ENCODE measurements around the gene ASTN2.

Gene ASTN2, protein sequence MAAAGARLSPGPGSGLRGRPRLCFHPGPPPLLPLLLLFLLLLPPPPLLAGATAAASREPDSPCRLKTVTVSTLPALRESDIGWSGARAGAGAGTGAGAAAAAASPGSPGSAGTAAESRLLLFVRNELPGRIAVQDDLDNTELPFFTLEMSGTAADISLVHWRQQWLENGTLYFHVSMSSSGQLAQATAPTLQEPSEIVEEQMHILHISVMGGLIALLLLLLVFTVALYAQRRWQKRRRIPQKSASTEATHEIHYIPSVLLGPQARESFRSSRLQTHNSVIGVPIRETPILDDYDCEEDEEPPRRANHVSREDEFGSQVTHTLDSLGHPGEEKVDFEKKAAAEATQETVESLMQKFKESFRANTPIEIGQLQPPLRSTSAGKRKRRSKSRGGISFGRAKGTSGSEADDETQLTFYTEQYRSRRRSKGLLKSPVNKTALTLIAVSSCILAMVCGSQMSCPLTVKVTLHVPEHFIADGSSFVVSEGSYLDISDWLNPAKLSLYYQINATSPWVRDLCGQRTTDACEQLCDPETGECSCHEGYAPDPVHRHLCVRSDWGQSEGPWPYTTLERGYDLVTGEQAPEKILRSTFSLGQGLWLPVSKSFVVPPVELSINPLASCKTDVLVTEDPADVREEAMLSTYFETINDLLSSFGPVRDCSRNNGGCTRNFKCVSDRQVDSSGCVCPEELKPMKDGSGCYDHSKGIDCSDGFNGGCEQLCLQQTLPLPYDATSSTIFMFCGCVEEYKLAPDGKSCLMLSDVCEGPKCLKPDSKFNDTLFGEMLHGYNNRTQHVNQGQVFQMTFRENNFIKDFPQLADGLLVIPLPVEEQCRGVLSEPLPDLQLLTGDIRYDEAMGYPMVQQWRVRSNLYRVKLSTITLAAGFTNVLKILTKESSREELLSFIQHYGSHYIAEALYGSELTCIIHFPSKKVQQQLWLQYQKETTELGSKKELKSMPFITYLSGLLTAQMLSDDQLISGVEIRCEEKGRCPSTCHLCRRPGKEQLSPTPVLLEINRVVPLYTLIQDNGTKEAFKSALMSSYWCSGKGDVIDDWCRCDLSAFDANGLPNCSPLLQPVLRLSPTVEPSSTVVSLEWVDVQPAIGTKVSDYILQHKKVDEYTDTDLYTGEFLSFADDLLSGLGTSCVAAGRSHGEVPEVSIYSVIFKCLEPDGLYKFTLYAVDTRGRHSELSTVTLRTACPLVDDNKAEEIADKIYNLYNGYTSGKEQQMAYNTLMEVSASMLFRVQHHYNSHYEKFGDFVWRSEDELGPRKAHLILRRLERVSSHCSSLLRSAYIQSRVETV (N-terminal part only)

DNA sequence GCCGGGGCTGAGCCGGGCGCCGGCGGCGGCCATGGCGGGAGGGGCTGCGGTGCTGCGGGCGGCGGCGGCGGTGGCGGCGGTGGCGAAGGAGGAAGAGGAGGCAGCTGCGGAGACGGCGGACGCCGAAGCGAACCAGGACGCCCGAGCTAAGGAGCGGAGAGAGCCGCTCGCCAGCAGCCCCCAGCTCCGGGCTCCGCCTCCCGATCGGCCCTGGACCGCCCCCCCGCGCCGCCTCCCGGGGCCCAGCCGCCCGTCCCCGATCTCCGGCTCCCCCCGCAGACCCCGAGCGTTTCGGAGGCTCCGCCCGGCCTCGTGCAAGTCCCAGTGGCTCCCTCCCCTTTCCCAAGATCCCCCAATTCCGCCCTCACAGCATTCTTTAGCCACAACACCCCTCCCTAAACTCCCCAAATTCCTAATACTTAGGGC is at the start of gene ASTN2:
Gene ASTN2, minus strand, starts transcription at position 152 of the 426 bp plus-strand sequence. Its CDS starts 119 bp downstream, at position 33.
- DNase-seq (ENCODE audit: low spot score) = peak; percentile 21

DNA sequence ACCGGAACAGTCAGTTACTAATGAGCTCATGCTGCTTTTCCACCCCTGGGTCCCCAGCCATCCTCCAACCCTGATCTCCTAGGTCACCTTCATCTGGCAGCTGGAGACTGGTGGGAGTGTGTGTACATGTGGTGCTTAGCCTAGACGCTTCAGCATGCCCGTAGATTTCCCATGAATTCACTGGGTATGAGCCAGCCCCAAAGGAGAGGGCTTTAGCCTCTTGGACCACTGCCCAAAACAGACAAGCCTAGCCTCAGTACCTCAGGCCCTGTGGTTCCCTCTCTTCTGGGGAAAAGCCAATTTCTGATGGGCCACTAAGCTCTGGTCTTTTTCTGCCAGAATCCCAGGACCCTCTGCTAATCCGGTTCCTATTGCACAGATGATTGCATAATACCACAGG is 48.0 kb upstream of the ASTN2 start:
- no peak for DNase-seq (ENCODE audit: low spot score)

DNA sequence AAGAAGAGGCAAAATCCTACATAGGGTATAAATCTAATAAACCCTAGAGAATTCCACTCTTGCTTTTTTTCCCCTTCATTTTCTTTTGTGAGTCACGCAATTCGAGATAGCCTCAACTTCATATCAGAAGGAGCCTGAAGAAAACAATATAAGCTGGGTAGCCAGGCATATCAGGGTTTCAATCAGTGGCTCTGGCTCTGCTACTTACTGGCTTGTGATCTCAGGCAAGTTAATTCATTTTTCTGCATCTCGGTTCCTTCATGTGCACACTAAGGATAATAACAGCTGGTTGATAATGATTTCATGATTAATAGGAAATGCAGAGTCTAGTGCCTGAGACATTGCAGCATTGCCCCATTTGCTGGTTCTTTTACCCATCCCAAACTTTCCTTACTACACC is 46.5 kb upstream of the ASTN2 start:
- no peak for DNase-seq (ENCODE audit: low spot score)

DNA sequence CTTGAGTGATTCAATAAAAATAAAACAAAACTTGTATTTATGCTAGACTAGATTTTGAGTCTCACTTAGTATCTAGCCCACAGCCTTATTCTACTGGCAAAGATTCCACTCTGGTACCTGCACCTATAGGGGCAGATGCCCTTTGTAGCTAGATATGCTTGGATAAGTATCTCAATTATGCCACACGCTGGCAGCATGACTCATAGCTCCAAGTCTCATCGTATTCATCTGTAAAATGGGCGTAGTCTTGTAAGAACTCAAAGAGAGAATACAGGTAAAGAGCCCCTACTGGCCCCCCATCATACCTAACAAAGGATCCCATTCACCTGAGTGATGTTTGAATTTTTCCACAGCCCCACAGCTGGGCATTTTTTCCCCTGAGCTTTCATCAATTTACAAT is 45.9 kb upstream of the ASTN2 start:
- DNase-seq (ENCODE audit: low spot score) = no peak

DNA sequence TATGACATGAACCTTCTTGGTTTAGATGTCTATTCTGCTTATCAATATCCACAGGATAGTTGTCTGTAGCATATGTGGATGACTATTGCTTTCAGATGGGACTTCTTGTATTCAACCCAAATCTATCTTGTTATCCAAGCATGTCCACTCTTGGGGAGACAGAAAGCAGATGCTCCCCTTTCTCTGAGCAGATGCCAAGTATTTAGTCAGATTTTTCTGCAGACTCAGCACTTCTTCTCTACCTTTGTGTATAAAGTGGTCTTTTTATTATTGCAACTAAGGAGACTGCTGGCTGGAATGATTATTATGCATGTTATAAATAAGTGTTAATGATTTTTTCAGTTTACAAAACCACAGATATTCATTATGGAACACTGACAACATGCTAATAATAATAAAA is 45.1 kb upstream of the ASTN2 start:
- no peak for DNase-seq (ENCODE audit: low spot score)

DNA sequence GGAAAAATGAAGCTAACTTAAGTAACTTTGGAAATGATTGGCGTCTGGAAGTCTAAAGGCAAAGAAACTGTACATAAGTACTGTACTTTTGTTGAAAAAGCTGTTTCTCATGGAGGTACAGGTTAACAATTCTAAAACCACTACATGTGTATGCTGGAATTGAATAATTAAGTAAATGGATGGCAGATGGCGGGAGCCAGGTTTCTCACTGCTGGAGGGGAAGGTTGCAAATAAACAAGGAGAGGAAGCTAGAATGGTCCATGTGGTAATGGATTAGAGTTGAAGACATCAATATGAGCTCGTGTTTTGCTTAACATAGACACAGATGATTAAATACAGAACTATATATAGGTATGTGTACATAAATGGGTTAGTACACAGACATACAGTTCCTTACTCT is 43.2 kb upstream of the ASTN2 start:
- DNase-seq (ENCODE audit: low spot score) = no peak

DNA sequence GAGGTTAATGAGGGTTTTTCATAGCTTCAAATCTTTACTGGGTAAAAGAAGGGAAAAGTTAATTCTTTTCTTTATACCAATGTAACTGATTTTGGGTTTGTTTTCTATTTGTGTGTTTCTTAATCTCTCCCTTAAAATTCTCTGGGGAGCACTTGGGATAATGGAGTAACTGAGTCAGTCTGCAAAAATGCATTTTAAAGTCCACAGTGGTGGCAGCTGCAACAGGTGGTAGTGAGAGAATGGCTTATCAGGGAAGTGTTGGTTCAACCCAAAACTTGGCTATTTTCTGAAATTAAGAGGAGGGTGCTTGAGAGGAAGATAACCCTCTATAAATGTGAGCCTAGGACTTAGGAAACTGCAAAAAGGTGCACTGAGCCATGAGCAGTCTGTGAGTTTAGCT is 39.9 kb upstream of the ASTN2 start:
- DNase-seq (ENCODE audit: low spot score) = no peak

DNA sequence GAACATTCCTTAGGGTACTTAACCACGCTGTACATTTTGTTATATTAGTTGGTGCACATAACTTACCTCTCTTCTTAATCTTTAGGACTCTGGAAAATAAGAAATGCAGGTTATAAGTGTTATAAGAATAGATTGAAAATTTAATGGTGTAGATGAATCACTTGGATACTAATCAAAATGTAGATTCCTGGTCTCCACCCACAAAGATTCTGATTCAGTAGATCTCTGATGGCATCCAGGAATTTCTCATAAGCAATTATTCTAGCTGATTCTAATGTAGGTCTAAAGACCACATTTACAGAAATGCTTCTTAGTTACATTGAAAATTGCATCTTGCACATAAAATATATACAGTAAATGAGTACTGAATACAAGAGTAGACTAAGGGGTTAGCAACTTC is 38.9 kb upstream of the ASTN2 start:
- DNase-seq (ENCODE audit: low spot score) = no peak

DNA sequence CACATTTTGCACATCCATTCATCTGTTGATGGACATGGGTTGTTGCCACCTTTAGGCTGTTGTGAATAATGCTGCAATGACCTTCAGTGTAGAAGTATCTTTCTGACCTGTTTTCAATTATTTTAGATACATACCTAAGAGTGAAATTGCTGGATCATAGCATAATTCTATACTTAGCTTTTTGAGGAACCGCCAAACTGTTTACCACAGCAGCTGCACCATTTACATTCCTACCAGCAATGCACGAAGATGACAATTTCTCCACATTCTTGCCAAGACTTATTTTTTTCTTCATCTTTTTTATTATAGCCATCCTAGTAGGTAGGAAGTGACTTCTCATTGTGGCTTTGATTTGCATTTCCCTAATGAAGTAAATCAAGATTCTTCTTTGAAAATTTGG is 36.5 kb upstream of the ASTN2 start:
- no peak for DNase-seq (ENCODE audit: low spot score)

DNA sequence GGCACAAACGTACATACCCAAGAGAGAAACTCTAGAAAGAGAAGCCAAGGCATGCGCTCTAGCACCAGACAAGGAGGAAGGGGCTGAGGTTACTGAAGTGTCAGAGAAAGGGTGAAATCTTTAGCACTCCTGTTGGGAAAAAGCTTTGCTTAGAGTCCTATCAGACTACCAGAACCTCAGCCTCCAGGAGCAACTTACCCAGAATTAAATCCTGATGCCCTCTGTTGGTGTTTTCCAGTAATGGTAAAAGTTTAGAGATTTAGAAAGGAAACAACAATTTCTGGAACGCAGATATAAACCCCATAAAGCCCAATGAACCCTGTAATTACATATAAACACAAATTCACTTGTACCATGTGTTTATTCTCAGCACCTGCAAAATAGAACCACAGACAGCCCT is 33.2 kb upstream of the ASTN2 start:
- no peak for DNase-seq (ENCODE audit: low spot score)

DNA sequence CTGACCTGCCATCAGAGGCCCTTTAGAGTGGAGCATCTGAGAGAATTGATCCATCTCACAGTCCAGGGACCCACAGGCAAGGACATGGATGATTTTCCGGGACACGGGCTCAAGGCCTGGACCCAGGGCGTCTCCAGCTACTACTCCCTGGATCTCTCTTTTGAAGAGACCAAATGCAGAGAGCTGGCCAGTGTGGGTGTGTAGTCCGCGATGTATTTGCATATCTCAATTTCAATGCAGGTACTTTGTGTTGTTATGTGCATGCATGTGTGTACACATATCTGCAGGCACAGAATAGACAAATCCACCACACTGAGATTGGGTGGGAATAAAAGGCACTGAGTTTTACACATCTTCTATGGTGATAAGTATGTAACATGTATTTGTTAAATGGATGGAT is 30.8 kb upstream of the ASTN2 start:
- DNase-seq (ENCODE audit: low spot score) = no peak

DNA sequence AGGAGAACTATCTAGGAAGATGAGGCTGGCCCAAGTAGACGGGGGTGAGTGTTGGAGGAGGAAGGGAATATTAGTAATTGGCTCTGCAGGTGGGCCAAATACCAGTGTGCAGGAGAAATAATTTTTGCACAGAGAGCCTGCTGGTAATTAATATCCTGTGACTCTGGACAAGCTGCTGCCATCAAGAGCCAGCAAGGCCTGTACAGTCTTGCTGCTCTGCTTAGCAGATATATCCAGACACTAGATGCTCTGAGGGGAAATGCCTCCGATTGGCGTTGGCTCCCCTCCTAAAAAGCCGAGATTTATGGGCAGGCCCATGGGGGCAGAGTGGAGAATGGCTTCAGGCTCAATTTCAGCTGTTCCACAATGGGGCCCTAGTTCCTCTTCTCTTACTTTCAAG is 29.6 kb upstream of the ASTN2 start:
- DNase-seq (ENCODE audit: low spot score) = no peak

DNA sequence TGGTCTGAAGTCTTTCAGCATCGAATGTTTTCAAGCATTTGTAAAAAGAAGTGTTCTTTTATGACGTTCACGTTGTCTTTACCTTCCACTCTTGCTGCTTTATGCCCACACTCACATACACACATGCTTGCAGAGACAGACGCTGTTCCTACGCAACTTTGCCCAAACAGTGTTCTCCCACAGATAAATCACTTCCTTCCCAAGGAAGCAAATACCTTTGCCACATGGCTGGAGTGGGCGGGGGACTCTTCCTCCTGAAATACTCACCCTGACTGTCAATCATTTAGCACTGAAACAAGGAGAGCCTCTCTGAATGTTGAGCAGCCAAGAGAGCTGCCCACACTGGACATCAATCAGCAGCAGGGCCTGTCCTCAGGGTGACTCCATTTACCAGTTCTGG is 22.4 kb upstream of the ASTN2 start:
- DNase-seq (ENCODE audit: low spot score) = no peak

DNA sequence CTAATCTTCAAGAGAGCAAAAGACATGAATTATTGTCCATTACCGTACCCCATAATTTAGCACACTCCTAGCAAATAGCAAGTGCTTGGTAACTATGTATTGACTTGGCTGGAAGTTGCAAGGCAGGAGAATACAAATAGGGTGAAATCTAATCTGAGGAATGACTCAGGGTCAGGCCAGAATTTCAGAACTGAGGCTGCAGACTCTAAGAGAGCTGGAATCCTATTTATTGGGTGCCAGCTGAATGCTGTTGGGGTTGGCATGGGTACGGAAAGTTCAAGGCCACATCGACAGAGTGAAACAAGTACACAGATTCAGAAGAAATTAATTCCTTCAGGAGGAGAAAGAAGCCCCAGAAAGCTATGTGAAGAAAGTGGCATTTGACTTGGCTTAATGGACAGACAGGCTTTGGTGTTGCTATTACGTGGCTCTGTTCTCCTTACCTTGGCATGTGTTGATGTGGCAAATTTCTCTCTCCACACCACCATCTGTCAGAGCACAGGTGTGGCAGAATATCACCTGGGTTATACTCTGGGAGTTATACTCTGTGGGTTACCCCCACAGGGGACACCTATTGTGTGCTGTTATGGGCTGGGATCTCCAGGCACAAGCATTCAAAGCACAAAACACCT is 20.9 kb upstream of the ASTN2 start:
- DNase-seq (ENCODE audit: low spot score) = no peak

DNA sequence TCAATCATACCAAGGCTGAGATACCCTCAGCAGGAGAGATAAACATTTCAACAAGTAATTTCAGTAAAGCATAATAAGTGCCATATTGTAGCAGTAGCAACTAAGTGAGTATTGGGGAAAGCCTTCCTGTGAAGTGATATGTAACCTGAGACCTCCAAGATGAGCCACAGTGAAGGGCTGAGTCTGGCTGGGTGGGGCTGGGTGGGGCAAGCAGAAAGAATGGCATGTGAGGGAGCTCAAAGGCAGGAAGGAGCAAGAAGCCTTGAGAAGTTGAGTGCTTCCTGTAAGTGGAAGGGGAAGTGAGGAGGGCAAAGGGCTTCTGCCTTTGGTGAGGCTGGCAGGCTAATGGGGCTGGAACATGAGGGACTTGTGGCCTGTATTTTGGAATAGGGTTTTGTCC is 19.7 kb upstream of the ASTN2 start:
- DNase-seq (ENCODE audit: low spot score) = no peak

DNA sequence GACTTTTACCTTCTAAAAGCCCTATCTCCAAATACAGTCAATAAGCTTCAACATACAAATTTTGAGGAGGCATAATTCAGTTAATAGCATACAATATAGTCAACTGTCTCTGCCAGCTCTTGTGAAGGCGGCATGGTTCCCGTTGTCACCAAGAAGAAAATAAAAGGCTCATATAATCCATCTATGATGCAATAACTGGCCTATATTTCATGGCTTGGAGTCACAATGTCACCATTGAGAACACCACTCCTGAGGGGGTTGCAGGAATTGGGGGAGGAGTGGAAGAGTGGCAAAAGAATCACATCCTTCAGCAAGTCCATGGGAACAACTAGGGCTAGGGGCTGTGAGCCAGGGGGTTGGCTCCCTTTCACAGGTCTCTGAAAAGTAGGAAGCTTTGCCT is 16.0 kb upstream of the ASTN2 start:
- no peak for DNase-seq (ENCODE audit: low spot score)

DNA sequence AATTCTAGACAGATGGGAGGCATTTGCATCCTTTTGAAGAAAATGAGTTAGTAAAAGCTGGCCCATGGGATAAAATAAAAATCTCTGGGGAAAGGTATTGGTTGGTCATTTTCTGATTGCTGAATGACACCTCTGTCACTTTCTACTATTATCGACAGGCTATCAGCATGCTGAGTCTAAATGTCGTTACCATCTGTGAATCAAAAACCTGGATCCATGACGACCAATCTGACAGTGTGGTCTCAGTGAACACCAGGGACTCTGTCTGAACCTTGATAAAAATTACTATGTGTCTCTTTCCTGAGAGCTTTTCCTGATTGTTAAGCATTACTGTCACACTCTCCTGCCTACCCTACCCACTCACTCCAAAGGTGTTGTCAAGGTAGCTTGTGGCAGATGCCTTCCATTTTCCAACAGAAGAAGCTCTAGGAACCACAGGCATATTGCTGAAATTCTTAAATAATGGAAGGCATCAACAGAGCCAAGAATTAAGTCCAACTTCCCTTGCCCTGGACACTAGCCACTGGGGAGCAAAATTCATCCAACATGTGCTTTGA is 12.6 kb upstream of the ASTN2 start:
- no peak for DNase-seq (ENCODE audit: low spot score)

DNA sequence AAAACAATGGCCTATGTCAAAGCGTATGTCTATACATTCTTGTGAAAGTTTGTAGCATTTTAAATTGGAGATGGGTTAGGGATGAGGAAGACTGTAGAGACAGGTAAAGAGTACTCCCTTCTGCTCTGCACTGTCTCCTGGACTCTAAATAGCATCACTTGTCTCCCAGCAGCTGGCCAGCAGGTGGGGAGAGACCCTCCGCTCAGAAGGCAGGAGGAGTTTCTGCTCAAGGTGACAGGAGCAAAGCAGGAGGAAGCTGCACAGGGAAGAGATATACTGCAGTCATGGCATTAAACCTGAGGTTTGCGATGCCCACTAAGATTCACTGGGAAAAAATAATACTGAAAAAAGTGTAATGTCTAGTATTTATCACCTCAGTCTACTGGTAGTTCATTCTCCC is 10.7 kb upstream of the ASTN2 start:
- no peak for DNase-seq (ENCODE audit: low spot score)

DNA sequence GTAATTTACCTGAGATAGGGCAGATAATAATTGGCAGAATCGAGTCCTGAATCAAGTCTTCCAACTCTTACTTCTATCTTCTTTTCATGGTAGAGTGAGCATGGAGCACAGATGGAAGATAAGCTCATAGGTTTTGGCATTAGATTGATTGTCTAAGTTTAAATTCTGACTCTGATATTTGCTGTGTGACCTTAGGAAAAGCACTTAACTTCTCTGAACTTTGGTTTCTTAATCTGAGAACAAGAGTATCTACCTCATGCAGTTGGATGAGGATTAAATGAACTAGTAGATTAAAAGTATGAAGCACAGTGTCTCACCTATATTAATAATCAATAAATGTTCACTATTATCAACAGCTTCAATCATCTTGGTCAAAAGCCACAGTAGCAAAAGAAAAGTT is 9.4 kb upstream of the ASTN2 start:
- DNase-seq (ENCODE audit: low spot score) = no peak

DNA sequence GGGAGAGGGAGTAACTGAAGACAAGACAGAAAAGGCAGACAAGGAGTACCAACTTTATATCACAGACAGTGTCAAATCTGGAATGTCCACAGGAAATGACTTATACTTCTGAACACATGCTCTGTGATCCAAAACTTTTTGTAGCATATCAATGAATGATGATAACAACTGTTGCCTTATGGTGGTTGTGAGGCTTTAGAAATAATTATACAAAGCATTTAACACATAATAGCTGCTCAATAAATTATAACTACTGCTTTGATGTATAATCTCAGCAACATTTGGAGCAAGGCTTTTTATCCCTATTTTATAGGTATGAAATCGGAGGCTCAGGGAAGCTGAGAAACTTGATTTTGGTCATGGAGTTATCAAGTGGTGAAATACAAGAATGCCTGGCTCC is 3.3 kb upstream of the ASTN2 start:
- no peak for DNase-seq (ENCODE audit: low spot score)

DNA sequence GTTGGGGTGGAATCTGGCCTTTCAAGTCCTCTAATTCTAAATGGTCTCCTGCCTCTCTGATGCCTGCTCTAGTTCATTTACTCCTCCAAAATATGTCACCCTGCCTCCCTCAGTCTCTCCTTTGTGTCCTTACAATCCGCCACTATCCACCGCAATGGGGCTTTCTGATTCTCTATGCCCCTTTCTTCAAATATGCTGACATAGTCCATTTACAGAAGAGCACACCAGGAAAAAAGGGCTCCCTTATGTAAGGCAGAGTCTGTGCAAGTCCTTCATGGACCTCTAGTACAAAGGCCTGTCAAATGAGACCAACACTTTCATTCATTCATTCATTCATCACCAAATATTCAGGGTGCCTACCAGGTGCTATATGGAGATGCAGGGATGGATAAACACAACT is 2.0 kb upstream of the ASTN2 start:
- DNase-seq (ENCODE audit: low spot score) = no peak

All from AG08395 (cell line).